Stimulated activated naive CD4-positive, alpha-beta T cell (primary cell): Measurements from ENCODE around the gene GYPC.

ENCODE experiments used
- DNase-seq, 6 experiments: peaks; one replicate each; lab custom pipeline; 2025; lab: John Stamatoyannopoulos, UW

GYPC gene

DNA sequence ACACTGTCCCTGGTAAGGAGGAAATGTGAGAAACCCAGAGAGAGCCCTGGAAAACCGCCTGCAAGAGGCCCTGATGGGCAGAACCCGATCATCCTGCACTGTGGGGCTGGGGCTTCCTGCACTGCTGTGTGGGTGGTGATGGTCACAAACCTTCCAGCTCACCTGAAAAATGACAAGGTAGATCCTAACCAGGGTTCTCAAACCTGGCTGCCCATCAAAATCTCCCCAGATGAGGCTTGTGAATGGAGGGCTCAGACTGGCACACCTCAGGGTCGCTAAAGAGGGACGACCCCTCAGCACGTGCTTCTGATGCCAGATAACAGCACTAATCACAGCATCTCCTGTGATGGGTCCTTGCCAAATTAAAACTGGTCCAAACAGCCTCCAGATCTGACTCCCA, 74.7 kb downstream of the GYPC start:
- no peak for DNase-seq

DNA sequence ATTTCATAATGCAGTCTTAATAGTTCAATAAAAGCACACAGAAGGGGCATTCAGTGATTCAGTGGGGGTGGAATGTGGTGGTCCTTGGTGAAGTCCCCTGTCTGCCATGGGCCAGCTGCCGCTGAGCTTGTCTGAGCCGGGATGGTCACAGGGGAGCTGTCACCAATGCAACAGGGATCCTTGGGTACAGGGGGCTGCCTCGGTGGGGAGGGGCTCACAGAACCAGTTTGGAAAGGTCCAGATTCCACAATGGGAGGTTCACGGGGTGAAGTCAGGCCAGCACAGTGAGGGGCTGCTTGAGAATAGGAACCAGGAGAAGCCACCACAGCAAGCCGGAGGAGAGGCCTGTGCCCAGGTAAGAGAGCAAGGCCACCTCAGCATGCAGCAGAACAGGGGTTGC, 75.4 kb downstream of the GYPC start:
- DNase-seq = no peak

DNA sequence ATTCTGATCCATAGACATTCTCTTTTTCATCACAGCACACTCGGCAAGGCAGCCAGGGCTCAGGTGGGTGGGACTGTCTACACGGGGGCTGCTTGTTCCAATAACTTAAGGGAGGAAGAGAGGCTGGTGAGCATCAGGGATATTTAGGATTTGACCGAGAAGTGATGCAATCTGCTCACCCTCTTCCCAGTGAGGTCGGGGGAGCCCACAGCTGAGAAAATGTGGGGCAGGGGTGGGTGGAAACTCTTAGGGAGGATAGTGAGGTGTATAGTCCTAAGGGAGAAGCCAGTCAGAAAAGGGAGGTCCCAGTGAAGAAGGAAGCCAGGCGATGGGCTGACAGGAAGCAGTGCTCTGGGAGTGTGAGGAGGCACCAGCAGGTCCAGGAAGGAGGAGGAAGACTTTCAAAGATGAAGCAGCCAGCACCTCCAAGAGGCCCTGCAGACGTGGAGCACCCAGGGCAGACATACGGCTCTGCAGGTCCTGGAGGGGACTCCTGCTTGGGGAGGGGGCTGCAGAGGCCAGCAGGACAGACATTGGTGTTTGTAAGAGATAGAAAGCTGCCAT, 76.8 kb downstream of the GYPC start:
- DNase-seq = no peak

DNA sequence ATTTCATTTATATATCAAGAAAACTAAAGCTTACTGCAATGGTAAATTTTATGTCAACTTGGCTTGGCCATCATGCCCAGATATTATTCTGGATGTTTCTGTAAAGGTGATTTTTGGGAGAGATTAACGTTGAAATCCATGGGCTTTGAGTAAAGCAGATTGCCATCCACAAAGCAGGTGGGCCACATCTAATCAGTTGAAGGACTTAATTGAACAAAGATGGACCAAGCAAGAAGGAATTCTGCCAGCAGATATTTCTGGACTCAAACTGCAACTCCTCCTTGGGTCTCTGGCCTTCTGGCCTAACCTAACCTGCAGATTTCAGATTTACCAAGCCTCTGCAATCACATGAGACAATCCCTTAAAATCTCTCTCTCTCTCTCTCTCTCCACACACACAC, 77.8 kb downstream of the GYPC start:
- DNase-seq = no peak

DNA sequence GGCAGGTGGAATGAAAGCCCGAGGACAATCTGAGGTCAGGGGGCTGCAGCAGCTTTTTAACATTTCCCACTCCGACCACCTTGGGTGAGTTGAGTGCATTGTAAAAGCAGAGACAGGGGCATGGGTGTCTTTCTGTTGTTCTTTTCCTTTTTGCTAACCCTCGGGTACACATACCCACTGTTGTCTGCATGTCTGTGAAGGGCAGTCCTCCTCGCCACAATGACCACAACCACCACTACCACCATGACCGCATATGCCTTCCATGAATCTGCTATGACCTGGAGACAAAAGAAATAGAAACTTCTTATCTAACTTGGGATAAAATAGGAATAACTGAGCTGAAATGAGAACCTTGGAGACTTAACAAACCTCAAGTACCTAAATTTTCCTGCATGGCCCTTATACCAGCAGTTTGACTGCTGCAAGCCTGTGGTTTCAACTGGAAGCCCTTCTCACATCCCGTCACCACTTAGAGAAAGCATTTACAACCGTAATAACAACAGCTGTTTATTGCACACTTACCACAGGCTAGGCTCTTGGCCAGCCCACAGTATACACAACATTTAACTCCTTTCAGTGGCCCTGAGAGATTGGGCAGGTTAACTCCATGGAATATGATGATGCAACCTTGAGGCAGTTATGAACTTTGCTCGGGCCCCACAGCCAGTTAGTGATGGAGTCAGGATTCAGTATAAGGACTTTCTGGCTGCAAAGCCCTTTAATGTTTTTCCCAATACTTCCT, 80.3 kb downstream of the GYPC start:
- no peak for DNase-seq

DNA sequence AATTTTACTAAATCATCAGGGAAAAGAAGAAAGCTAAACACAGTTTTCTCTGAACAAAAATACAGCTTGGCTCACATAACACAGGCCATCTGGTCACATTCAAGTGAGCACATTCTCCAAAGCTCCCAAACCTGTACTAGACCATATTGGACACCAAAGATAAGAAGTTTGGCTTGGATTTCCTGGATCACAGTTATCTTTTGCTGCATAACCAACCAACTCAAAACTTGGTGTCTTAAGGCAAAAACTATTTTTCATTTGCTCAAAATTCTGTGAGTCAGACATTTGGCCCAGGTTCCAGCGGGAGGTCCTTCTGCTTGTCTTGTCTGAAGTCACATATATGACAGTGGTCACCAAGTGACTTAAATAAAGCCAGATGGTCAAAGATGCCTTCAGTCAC, 83.2 kb downstream of the GYPC start:
- DNase-seq = no peak

DNA sequence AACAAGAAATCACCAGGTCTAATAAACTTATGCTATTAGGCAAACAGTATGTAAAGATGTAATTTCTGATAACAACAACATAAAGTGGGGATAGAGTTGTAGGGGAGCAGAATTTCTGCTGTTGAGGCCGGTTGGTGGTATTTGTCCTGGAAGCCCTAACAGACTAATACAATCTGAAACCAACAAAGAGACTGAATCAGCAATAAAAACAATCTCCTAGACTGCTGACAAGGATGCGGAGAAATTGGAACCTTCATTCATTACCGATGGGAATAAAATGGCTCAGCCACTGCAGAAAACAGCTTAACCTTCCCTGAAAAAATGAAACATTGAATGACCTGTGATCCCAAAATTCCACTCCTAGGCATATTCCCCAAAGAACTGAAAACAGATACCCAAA, 88.7 kb downstream of the GYPC start:
- no peak for DNase-seq
